Aorta (tissue), 5 donors: Measurements from ENCODE around the gene COQ4. TPM values are rescaled to one million over a fixed set of nuclear protein-coding genes. Genes with fewer than 3 reads are reported as not detected.

Experiments used
- ATAC-seq: fragments of 200-7000 bp; cut with Tn5 transposase; one replicate; pipeline ENCODE4 v1.9.1; 2022; ENCODE audit warnings: moderate library complexity; ENCODE audit not compliant: low FRiP score
- DNase-seq, 2 donors: peaks; one replicate each; pipeline ENCODE4 v3.0.0-alpha.2; 2020
- H3K27ac ChIP-seq, 2 donors: one replicate each; pipeline ENCODE4 v1.5.1; 2013; ENCODE audit warnings: low read length in 2 of 2, mild to moderate bottlenecking in 2 of 2, moderate library complexity in 2 of 2, control low read depth in 1 of 2, inconsistent platforms in 1 of 2, low read depth in 1 of 2
- H3K27me3 ChIP-seq, 2 donors: one replicate each; pipeline ENCODE4 v1.6.1; 2013; ENCODE audit warnings: control low read depth in 1 of 2, low read length in 1 of 2, mild to moderate bottlenecking in 1 of 2, moderate library complexity in 1 of 2; ENCODE audit not compliant: insufficient read depth in 2 of 2, control insufficient read depth in 1 of 2
- H3K36me3 ChIP-seq, 2 donors: one replicate each; pipeline ENCODE4 v1.6.1; 2013; ENCODE audit warnings: control low read depth in 1 of 2, low read length in 1 of 2, mild to moderate bottlenecking in 1 of 2; ENCODE audit not compliant: insufficient read depth in 2 of 2, control insufficient read depth in 1 of 2
- H3K4me1 ChIP-seq, 2 donors: one replicate each; pipeline ENCODE4 v1.6.1; 2013; ENCODE audit warnings: low read length in 2 of 2, control low read depth in 1 of 2, mild to moderate bottlenecking in 1 of 2, moderate library complexity in 1 of 2; ENCODE audit not compliant: insufficient read depth in 2 of 2, control insufficient read depth in 1 of 2
- H3K4me3 ChIP-seq, 2 donors: one replicate each; pipeline ENCODE4 v1.5.1; 2013; ENCODE audit warnings: low read length in 2 of 2, control low read depth in 1 of 2, mild to moderate bottlenecking in 1 of 2
- H3K9me3 ChIP-seq: one replicate; pipeline ENCODE4 v1.6.1; 2013; ENCODE audit warnings: mild to moderate bottlenecking, low read length; ENCODE audit not compliant: control insufficient read depth
- WGBS, 2 donors: extraction: QIAGEN DNeasy Blood & Tissue Kit; methylation state at CpG; one replicate each; pipeline ENCODE4 v1.1.7; 2013; 5-methylcytosine and 5-hydroxymethylcytosine counted together
- intact Hi-C, 2 donors: fragments of 100-400 bp; cut with DNase I; formaldehyde crosslinking; loops; one replicate each; pipeline versions ENCODE4 v1.14.2 to v1.15.0; 2022
- polyA plus RNA-seq, 2 donors: library from polyadenylated mRNA; stranded (reverse); fragments of 200-250 nt; gene quantifications; one replicate each; pipeline ENCODE4 v1.2.3, GENCODE V29; 2013
- total RNA-seq, 2 donors: library from RNA; stranded (reverse); fragmentation: NEBNext Ultra II Directional; extraction: Animal tissue kit (Norgen Biotek cat#: 25700); gene quantifications; one replicate each; pipeline ENCODE4 v1.2.1, GENCODE V29; 2021
- donor health status: healthy with polysubstance abuse.
- donor health status: Bipolar disorder and iron deficiency.
- donor health status: DM: no; HTN: no; CAD: no.
- donor health status: DM: no; HTN: no; CAD: no.
- donor health status: DM: yes; HTN: yes; CAD: no.

COQ4 gene
- total and polyA plus RNA-seq, 4 donors = 14.7 to 53.8 (median 25.3) TPM

DNA sequence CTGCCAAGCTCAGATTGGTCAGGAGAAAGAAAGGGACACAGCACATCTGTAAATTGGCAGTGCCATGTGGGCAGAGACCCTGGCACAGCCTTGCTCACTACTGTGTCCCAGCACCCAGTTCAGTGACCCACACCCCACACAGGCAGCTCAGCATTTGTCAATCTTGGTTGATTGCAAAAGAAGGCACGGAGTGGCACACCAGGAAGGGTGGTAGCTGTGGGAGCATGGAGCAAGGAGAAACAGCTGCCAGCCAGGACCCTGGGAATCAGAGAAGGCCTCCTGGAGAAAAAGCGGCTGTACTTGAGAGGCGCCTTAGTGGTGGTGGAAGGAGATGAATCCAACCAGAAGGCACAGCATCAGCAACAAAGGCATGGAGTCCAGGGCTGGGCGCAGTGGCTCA lies 21.2 kb downstream of the COQ4 start:
- no peak for ATAC-seq
- Histone ChIP-seq H3K4me3 (no peak overlapping the region), H3K27ac (no peak overlapping the region), H3K27me3 (no peaks in the 10 kb centered on the region), H3K9me3 (no peaks in the 10 kb centered on the region), H3K4me1 (no peaks in the 10 kb centered on the region), H3K36me3 (peaks cover 0 to 9% of the 10 kb centered on the region in 2 donors)
- DNase-seq = no peak
- 95 to 96% methylated on average over 4 of the region's 4 CpGs for WGBS, 2 donors
- intact Hi-C loops = loop anchor here in 1 of 2 donors (10.0 kb wide), 1 partner anchor 49 kb away; no protein-coding TSS in a partner anchor

DNA sequence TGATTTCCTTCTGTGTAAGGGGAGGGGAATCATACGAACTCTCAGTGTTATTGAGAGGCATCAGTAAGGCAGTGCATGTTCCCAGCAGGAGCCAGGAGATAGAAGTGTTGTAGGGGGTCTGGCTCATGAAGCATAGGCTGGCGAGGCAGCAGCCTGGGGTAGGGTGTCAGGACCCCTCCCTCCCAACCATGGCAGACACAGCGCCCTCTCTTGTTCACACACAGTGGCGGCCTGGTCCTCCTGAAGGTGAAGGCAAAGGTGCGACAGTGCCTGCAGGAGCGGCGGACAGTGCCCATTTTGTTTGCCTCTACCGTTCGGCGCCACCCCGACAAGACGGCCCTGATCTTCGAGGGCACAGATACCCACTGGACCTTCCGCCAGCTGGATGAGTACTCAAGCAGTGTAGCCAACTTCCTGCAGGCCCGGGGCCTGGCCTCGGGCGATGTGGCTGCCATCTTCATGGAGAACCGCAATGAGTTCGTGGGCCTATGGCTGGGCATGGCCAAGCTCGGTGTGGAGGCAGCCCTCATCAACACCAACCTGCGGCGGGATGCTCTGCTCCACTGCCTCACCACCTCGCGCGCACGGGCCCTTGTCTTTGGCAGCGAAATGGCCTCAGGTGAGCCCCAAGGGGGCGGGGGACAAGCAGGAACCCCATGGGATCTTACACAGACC lies 22.4 kb downstream of the COQ4 start:
- no peak for DNase-seq
- intact Hi-C loops = loop anchor here in 1 of 2 donors (10.0 kb wide), 1 partner anchor 50 kb away; no protein-coding TSS in a partner anchor
- no peak for ATAC-seq
- Histone ChIP-seq H3K27me3 (no peaks in the 10 kb centered on the region), H3K4me1 (no peaks in the 10 kb centered on the region), H3K36me3 (peaks cover 0 to 13% of the 10 kb centered on the region in 2 donors), H3K4me3 (no peak overlapping the region), H3K9me3 (no peaks in the 10 kb centered on the region), H3K27ac (no peak overlapping the region)
- WGBS, 2 donors = 91 to 95% methylated on average over 28 of the region's 28 CpGs

GRCh38 chr9:128349125-128349524 lies 26.5 kb downstream of the COQ4 start:
- no peaks in the 10 kb centered on the region for H3K27me3 ChIP-seq
- H3K4me1 ChIP-seq = no peaks in the 10 kb centered on the region
- peaks cover 0 to 11% of the 10 kb centered on the region in 2 donors for H3K36me3 ChIP-seq
- no peak overlapping the region for H3K27ac ChIP-seq
- intact Hi-C loops = loop anchor here in 1 of 2 donors (10.0 kb wide), 1 partner anchor 54 kb away; no protein-coding TSS in a partner anchor
- H3K4me3 ChIP-seq = no peak overlapping the region
- 85% methylated on average over 2 of the region's 2 CpGs for WGBS, 2 donors
- no peak for DNase-seq
- no peak for ATAC-seq
- no peaks in the 10 kb centered on the region for H3K9me3 ChIP-seq

DNA sequence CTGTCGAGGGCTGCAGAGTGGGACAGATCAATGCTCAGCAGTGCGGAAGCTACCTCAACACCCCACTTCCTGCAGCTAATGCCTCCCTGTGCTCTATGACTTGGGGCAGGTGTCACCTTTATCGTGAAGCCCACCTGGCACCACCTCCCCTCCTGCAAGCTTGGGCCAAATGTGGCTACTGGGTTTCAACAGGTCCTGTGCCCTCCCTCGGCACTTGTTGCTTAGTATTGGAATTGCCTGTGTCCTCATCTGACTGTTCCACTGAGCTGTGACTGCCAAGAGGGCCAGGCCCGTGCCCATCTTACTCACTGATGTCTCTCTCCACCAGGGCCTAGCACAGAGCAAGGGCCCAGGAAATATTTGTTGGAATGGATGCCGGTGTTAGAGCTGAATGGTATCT lies 27.1 kb downstream of the COQ4 start:
- intact Hi-C loops = loop anchor here in 1 of 2 donors (10.0 kb wide), 1 partner anchor 55 kb away; no protein-coding TSS in a partner anchor
- H3K9me3 ChIP-seq = no peaks in the 10 kb centered on the region
- H3K36me3 ChIP-seq = peaks cover 0 to 11% of the 10 kb centered on the region in 2 donors
- H3K4me3 ChIP-seq = no peak overlapping the region
- H3K4me1 ChIP-seq = no peaks in the 10 kb centered on the region
- 93 to 94% methylated on average over 6 of the region's 6 CpGs for WGBS, 2 donors
- no peaks in the 10 kb centered on the region for H3K27me3 ChIP-seq
- no peak for DNase-seq
- no peak overlapping the region for H3K27ac ChIP-seq
- ATAC-seq = no peak

- ATAC-seq (no peak), DNase-seq (no peak)
- Histone ChIP-seq H3K27me3 (no peaks in the 10 kb centered on the region), H3K4me3 (no peak overlapping the region), H3K4me1 (no peaks in the 10 kb centered on the region), H3K36me3 (peaks cover 0 to 3% of the 10 kb centered on the region in 2 donors), H3K27ac (no peak overlapping the region), H3K9me3 (no peaks in the 10 kb centered on the region)
- WGBS, 2 donors = 94 to 95% methylated on average over 19 of the region's 19 CpGs
- intact Hi-C loops = no loop called here
Observed at GRCh38 chr9:128355451-128355850, 32.8 kb downstream of the COQ4 start.

- intact Hi-C loops = no loop called here
- 75 to 80% methylated on average over 8 of the region's 8 CpGs for WGBS, 2 donors
- no peaks in the 10 kb centered on the region for H3K27me3 ChIP-seq
Observed at GRCh38 chr9:128358090-128358489, 35.5 kb downstream of the COQ4 start.

DNA sequence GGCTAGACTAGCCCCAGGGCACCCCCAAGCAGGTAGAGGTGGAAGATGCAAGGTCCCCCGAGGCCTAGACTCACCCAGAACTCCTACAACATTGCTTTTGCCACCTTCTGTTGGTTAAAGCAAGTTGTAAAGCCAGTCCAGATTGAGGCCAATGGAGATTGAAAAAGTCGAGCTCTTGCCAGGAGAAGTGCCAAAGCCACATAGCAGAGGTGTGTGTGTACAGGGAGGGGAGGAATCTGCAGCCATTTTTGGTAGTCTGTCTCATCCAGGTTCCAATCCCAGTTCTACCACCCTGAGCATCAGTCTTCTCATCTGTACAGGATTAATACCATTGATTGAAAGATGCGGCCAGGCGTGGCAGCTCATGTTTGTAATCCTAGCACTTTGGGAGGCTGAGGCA lies 36.2 kb downstream of the COQ4 start:
- no peak overlapping the region for H3K27ac ChIP-seq
- no peaks in the 10 kb centered on the region for H3K4me1 ChIP-seq
- H3K4me3 ChIP-seq = no peak overlapping the region
- ATAC-seq = no peak
- intact Hi-C loops = no loop called here
- no peak for DNase-seq
- 74 to 78% methylated on average over 4 of the region's 4 CpGs for WGBS, 2 donors
- H3K36me3 ChIP-seq = peaks cover 0 to 3% of the 10 kb centered on the region in 2 donors
- H3K27me3 ChIP-seq = no peaks in the 10 kb centered on the region
- H3K9me3 ChIP-seq = no peaks in the 10 kb centered on the region

More at GRCh38 chr9:128358090-128358489, 35.5 kb downstream of the COQ4 start:
- DNase-seq (no peak), ATAC-seq (no peak)
- Histone ChIP-seq H3K36me3 (peaks cover 0 to 3% of the 10 kb centered on the region in 2 donors), H3K4me3 (no peak overlapping the region), H3K9me3 (no peaks in the 10 kb centered on the region), H3K4me1 (no peaks in the 10 kb centered on the region), H3K27ac (no peak overlapping the region)

DNA sequence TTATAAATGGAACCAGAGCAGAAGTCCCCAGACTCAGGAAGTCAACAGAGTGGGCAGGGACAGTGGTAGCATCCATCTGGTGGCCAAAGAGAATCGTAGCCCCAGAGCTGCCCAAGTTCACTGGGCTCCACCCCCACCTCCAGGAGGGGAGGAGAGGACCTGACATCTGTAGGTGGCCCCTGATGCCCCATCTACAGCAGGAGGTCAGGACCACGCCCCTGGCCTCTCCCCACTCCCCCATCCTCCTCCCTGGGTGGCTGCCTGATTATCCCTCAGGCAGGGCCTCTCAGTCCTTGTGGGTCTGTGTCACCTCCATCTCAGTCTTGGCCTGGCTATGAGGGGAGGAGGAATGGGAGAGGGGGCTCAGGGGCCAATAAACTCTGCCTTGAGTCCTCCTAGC lies 38.2 kb downstream of the COQ4 start:
- no peak overlapping the region for H3K27ac ChIP-seq
- 69 to 71% methylated on average over 2 of the region's 2 CpGs for WGBS, 2 donors
- ATAC-seq = no peak

More for the DNA sequence above, 38.2 kb downstream of the COQ4 start:
- no peaks in the 10 kb centered on the region for H3K27me3 ChIP-seq
- no peaks in the 10 kb centered on the region for H3K9me3 ChIP-seq
- DNase-seq = no peak
- peaks cover 0 to 1% of the 10 kb centered on the region in 2 donors for H3K36me3 ChIP-seq
- H3K4me3 ChIP-seq = no peak overlapping the region
- H3K4me1 ChIP-seq = no peaks in the 10 kb centered on the region
- intact Hi-C loops = loop anchor here in 1 of 2 donors (5.0 kb wide), 1 partner anchor 56 kb away; no protein-coding TSS in a partner anchor
